ENCODE measurements around the gene ERCC1.
"Not testable (repeated sequence)": the region's sequence is repeated elsewhere in the genome, so short reads cannot be mapped to it uniquely, and the experiment has no call there.

DNA sequence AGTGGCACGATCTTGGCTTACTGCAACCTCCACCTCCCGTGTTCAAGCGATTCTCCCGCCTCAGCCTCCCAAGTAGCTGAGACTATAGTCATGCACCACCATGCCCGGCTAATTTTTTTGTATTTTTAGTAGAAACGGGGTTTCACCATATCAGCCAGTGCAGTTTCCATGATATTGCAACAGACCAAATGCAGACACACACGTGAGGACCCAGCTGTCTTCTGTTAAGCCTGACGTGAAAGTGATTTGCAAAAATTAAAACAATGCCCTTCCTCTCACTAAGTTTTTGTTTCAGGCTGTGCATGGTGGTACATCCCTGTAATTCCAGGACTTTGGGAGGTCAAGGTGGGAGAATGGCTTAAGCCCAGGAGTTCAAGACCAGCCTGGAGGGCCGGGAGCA is 7.3 kb upstream of the ERCC1 start:
- TF ChIP-seq, protein P1, sequence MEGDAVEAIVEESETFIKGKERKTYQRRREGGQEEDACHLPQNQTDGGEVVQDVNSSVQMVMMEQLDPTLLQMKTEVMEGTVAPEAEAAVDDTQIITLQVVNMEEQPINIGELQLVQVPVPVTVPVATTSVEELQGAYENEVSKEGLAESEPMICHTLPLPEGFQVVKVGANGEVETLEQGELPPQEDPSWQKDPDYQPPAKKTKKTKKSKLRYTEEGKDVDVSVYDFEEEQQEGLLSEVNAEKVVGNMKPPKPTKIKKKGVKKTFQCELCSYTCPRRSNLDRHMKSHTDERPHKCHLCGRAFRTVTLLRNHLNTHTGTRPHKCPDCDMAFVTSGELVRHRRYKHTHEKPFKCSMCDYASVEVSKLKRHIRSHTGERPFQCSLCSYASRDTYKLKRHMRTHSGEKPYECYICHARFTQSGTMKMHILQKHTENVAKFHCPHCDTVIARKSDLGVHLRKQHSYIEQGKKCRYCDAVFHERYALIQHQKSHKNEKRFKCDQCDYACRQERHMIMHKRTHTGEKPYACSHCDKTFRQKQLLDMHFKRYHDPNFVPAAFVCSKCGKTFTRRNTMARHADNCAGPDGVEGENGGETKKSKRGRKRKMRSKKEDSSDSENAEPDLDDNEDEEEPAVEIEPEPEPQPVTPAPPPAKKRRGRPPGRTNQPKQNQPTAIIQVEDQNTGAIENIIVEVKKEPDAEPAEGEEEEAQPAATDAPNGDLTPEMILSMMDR (IDR thresholded peaks at IDR 0.05), result not testable (repeated sequence)
- not testable (repeated sequence) for TF ChIP-seq POLR2AphosphoS5 (IDR thresholded peaks at IDR 0.05)

Data from stomach (tissue), 4 donors.